ENCODE results near the gene BRF1. TPM values are rescaled to one million over a fixed set of nuclear protein-coding genes. Genes with fewer than 3 reads are reported as not detected.

The BRF1 gene
- total RNA-seq, 2 experiments from 2014 or later, result 23.7 to 26.4 TPM

DNA sequence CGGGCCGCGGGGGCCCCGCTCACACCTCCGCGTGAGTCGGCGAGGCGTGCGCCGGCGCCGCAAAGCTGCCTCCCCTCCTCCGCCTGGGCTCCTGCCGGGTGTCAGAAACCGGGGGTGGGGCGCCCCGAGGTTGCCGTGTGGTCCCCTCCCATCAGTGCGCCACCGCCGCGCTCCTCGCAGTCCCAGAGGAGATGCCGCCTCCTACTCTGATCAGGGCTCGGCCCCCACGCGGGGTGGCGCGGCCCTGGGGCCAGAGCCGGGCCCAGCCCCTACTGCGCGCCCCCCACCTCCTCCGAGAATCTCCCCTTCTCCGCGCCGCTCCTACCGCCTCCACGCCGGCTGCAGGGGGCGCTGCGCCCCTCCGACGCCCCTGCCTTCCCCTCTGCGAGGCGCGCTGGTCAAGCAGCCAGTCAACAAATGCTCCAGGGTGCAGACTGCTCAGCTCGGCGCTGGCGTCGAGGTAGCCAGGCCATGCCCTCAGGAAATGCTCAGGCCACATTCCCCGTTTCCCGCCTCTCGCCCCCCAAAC lies 131.8 kb downstream of the BRF1 start:
- POLR2A ChIA-PET, result no interaction called here
- intact Hi-C loops (cut with micrococcal nuclease; ENCODE audit: unreplicated experiment), result no loop called here
- no peaks in the 10 kb centered on the region for H3K79me2 ChIP-seq (ENCODE audit: insufficient read depth, low read depth, low read length)
- H3K4me1 ChIP-seq (ENCODE audit: insufficient read depth, low read length, poor library complexity, severe bottlenecking), result peaks cover 41% of the 10 kb centered on the region
- no peaks in the 10 kb centered on the region for H3K9me2 ChIP-seq (ENCODE audit: insufficient read depth, low read length)
- no peaks in the 10 kb centered on the region for H3K9me3 ChIP-seq (ENCODE audit: low read length)
- H4K20me1 ChIP-seq (ENCODE audit: insufficient read depth, low read length), result no peaks in the 10 kb centered on the region; the same call in 1 of the 2 replicates
- CTCF ChIA-PET (ENCODE audit: unreplicated experiment), result no interaction called here
- H3K4me3 ChIP-seq (ENCODE audit: low read depth, low read length, poor library complexity, severe bottlenecking), result peak overlapping the region; percentile 62
- no peak overlapping the region for H2AFZ ChIP-seq (ENCODE audit: low read length)
- H3K36me3 ChIP-seq (ENCODE audit: insufficient read depth, low read length), result no peaks in the 10 kb centered on the region
- peak; percentile 55 for DNase-seq (ENCODE audit: low spot score)
- TF ChIP-seq EZH2phosphoT487 (IDR thresholded peaks at IDR 0.05; ENCODE audit: borderline replicate concordance, low read depth, low read length), result no peak
- TF ChIP-seq, protein P1, sequence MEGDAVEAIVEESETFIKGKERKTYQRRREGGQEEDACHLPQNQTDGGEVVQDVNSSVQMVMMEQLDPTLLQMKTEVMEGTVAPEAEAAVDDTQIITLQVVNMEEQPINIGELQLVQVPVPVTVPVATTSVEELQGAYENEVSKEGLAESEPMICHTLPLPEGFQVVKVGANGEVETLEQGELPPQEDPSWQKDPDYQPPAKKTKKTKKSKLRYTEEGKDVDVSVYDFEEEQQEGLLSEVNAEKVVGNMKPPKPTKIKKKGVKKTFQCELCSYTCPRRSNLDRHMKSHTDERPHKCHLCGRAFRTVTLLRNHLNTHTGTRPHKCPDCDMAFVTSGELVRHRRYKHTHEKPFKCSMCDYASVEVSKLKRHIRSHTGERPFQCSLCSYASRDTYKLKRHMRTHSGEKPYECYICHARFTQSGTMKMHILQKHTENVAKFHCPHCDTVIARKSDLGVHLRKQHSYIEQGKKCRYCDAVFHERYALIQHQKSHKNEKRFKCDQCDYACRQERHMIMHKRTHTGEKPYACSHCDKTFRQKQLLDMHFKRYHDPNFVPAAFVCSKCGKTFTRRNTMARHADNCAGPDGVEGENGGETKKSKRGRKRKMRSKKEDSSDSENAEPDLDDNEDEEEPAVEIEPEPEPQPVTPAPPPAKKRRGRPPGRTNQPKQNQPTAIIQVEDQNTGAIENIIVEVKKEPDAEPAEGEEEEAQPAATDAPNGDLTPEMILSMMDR (conservative IDR thresholded peaks at IDR 0.05; ENCODE audit: low read length), result peak; percentile 82
- peak overlapping the region; percentile 78 for H3K4me2 ChIP-seq (ENCODE audit: low read length)
- no peak overlapping the region for H3K27ac ChIP-seq (ENCODE audit: low read depth, low read length, poor library complexity, severe bottlenecking)
- no TSS peak for BruUV-seq (replicated peaks)

DNA sequence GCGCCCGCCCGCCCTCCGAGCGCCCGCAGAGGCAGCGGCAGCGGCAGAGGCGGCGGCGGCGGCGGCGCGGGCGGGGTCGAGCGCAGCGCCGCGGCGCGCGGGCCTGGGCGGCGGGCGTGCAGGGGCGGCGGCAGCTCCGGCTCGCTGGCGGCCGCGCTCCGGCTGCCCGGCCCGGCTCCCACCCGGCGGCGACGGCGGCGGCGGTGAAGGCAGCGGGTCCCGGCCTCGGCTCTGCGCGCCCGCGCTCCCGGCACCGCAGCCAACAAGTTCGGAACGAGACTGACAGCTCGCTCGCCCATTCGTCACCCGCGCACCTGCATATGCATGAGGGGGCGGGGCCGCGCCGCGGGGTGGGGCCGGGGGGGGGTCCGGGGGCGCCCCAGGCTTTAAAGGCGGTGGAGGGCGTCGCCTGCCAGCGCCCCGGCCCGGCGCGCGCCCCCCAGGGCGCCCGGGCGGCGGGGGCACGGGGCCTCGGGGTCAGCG lies 132.3 kb downstream of the BRF1 start, which contains the start of gene JAG2:
JAG2 (minus strand) TSS at position 281 of the 483 bp plus-strand sequence. CDS start 356 bp downstream, outside the sequence.
- H3K4me3 ChIP-seq (ENCODE audit: low read depth, low read length, poor library complexity, severe bottlenecking), result peak within 1 kb of the TSS; percentile 62
- peak; percentile 64 for DNase-seq (ENCODE audit: low spot score)
- H3K36me3 ChIP-seq (ENCODE audit: insufficient read depth, low read length), result no peaks in the 10 kb centered on the region
- no peaks in the 10 kb centered on the region for H3K9me3 ChIP-seq (ENCODE audit: low read length)
- H3K79me2 ChIP-seq (ENCODE audit: insufficient read depth, low read depth, low read length), result no peaks in the 10 kb centered on the region
- TF ChIP-seq, protein P1 (conservative IDR thresholded peaks at IDR 0.05; ENCODE audit: low read length), result no peak
- TF ChIP-seq EZH2phosphoT487 (IDR thresholded peaks at IDR 0.05; ENCODE audit: borderline replicate concordance, low read depth, low read length), result no peak
- no peaks in the 10 kb centered on the region for H3K9me2 ChIP-seq (ENCODE audit: insufficient read depth, low read length)
- H3K4me1 ChIP-seq (ENCODE audit: insufficient read depth, low read length, poor library complexity, severe bottlenecking), result peaks cover 38% of the 10 kb centered on the region
- intact Hi-C loops (cut with micrococcal nuclease; ENCODE audit: unreplicated experiment), result no loop called here
- H3K4me2 ChIP-seq (ENCODE audit: low read length), result peak within 1 kb of the TSS; percentile 78
- ChIA-PET CTCF (ENCODE audit: unreplicated experiment) (no interaction called here), POLR2A (no interaction called here)
- H3K27ac ChIP-seq (ENCODE audit: low read depth, low read length, poor library complexity, severe bottlenecking), result peak within 1 kb of the TSS; percentile 18
- BruUV-seq (replicated peaks), result no TSS peak
- no peak within 1 kb of the TSS for H2AFZ ChIP-seq (ENCODE audit: low read length)
- H4K20me1 ChIP-seq (ENCODE audit: insufficient read depth, low read length), result no peaks in the 10 kb centered on the region; the same call in 1 of the 2 replicates

DNA sequence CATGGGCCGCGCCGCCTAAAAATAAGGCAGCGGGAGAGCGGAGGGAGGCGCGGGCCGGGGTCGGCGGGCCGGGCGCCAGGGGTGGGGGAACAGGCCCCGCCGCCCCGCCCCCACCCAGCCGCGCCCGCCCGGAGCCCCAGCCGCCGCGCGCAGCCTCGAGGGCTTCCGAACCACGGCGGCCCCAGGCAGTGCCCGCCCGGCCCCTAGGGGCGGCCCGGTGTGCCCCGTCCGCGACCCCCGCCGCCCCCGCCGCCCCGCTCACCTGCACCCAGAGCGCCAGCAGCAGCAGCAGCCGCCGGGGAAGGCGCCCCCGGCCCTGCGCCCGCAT lies 132.7 kb downstream of the BRF1 start:
- Histone ChIP-seq H3K79me2 (ENCODE audit: insufficient read depth, low read depth, low read length) (no peaks in the 10 kb centered on the region), H3K4me3 (ENCODE audit: low read depth, low read length, poor library complexity, severe bottlenecking) (peak overlapping the region; percentile 46), H4K20me1 (ENCODE audit: insufficient read depth, low read length) (no peaks in the 10 kb centered on the region; the same call in 1 of the 2 replicates), H3K4me2 (ENCODE audit: low read length) (peak overlapping the region; percentile 76), H3K4me1 (ENCODE audit: insufficient read depth, low read length, poor library complexity, severe bottlenecking) (peaks cover 38% of the 10 kb centered on the region), H2AFZ (ENCODE audit: low read length) (no peak overlapping the region), H3K27ac (ENCODE audit: low read depth, low read length, poor library complexity, severe bottlenecking) (no peak overlapping the region), H3K9me2 (ENCODE audit: insufficient read depth, low read length) (no peaks in the 10 kb centered on the region), H3K9me3 (ENCODE audit: low read length) (no peaks in the 10 kb centered on the region), H3K36me3 (ENCODE audit: insufficient read depth, low read length) (no peaks in the 10 kb centered on the region)
- POLR2A ChIA-PET, result no interaction called here
- DNase-seq (ENCODE audit: low spot score), result no peak
- CTCF ChIA-PET (ENCODE audit: unreplicated experiment), result no interaction called here
- intact Hi-C loops (cut with micrococcal nuclease; ENCODE audit: unreplicated experiment), result no loop called here
- TF ChIP-seq, protein P1 (conservative IDR thresholded peaks at IDR 0.05; ENCODE audit: low read length), result no peak
- BruUV-seq (replicated peaks), result no TSS peak

Measured in OCI-LY7 (cell line).